Measurements from ENCODE around the gene PIM1. TPM values are rescaled to one million over a fixed set of nuclear protein-coding genes. Genes with fewer than 3 reads are reported as not detected.
"Not testable (repeated sequence)": the region's sequence is repeated elsewhere in the genome, so short reads cannot be mapped to it uniquely, and the experiment has no call there.

PIM1 gene
- total RNA-seq, 1 donor from 2014 or later = 41.5 TPM

GRCh38 chr6:37126493-37126958, 43.4 kb upstream of the PIM1 start:
- Mint-ChIP-seq H3K36me3 (no peaks in the 10 kb centered on the region), H3K27ac (peak overlapping the region; percentile 97), H3K4me3 (peak overlapping the region; percentile 85), H3K27me3 (no peaks in the 10 kb centered on the region), H3K4me1 (ENCODE audit: unreplicated experiment) (peaks cover 45% of the 10 kb centered on the region), H3K9me3 (peaks cover 4% of the 10 kb centered on the region)
- no peak for DNase-seq (ENCODE audit: extremely low spot score, unreplicated experiment)
- TF ChIP-seq CTCF (conservative IDR thresholded peaks at IDR 0.05) = peak; percentile 45

- no peak for TF ChIP-seq CTCF (conservative IDR thresholded peaks at IDR 0.05)
- Mint-ChIP-seq H3K36me3 (no peaks in the 10 kb centered on the region), H3K27me3 (no peaks in the 10 kb centered on the region), H3K27ac (peak overlapping the region; percentile 97), H3K4me3 (no peak overlapping the region), H3K9me3 (peaks cover 4% of the 10 kb centered on the region), H3K4me1 (ENCODE audit: unreplicated experiment) (peaks cover 50% of the 10 kb centered on the region)
- DNase-seq (ENCODE audit: extremely low spot score, unreplicated experiment) = no peak
Observed at GRCh38 chr6:37126961-37127616, 42.9 kb upstream of the PIM1 start.

GRCh38 chr6:37127961-37128862, 41.7 kb upstream of the PIM1 start:
- Mint-ChIP-seq H3K27me3 (no peaks in the 10 kb centered on the region), H3K4me3 (peak overlapping the region; percentile 39), H3K36me3 (no peaks in the 10 kb centered on the region), H3K9me3 (no peaks in the 10 kb centered on the region), H3K4me1 (ENCODE audit: unreplicated experiment) (peaks cover 44% of the 10 kb centered on the region), H3K27ac (peak overlapping the region; percentile 83)
- no peak for TF ChIP-seq CTCF (conservative IDR thresholded peaks at IDR 0.05)
- DNase-seq (ENCODE audit: extremely low spot score, unreplicated experiment) = no peak

GRCh38 chr6:37128863-37129443, 41.0 kb upstream of the PIM1 start:
- DNase-seq (ENCODE audit: extremely low spot score, unreplicated experiment) = not testable (repeated sequence)
- peak overlapping the region; percentile 83 for H3K27ac Mint-ChIP-seq

GRCh38 chr6:37129566-37129965, 40.4 kb upstream of the PIM1 start:
- DNase-seq (ENCODE audit: extremely low spot score, unreplicated experiment) = no peak
- no peak overlapping the region for H3K27ac Mint-ChIP-seq
- TF ChIP-seq CTCF (conservative IDR thresholded peaks at IDR 0.05) = no peak
- no peaks in the 10 kb centered on the region for H3K9me3 Mint-ChIP-seq
- no peak overlapping the region for H3K4me3 Mint-ChIP-seq
- H3K36me3 Mint-ChIP-seq = no peaks in the 10 kb centered on the region
- H3K4me1 Mint-ChIP-seq (ENCODE audit: unreplicated experiment) = peaks cover 51% of the 10 kb centered on the region
- H3K27me3 Mint-ChIP-seq = no peaks in the 10 kb centered on the region

More at GRCh38 chr6:37128863-37129443, 41.0 kb upstream of the PIM1 start:
- H3K9me3 Mint-ChIP-seq, H3K27me3 Mint-ChIP-seq, H3K4me3 Mint-ChIP-seq, H3K36me3 Mint-ChIP-seq: not testable (repeated sequence)
- H3K4me1 Mint-ChIP-seq (ENCODE audit: unreplicated experiment) = peaks cover 45% of the 10 kb centered on the region

All from type B pancreatic cell (in vitro differentiated cells).